Right kidney (tissue), 1 donor: ENCODE measurements around the gene APRT.
A peak's percentile ranks its signal among the peaks of the same experiment; 100 is the strongest.
"Not testable (repeated sequence)": the region's sequence is repeated elsewhere in the genome, so short reads cannot be mapped to it uniquely, and the experiment has no call there.

ENCODE experiments used
- DNase-seq: peaks from one replicate; pipeline ENCODE4 v3.0.0-alpha.2; 2016

The APRT gene

GRCh38 chr16:88789594-88789993 lies 22.1 kb downstream of the APRT start:
- no peak for DNase-seq

GRCh38 chr16:88788749-88789148 lies 23.0 kb downstream of the APRT start:
- not testable (repeated sequence) for DNase-seq

GRCh38 chr16:88787579-88788314 lies 24.0 kb downstream of the APRT start:
- DNase-seq, result no peak

GRCh38 chr16:88785106-88785924 lies 26.4 kb downstream of the APRT start, which contains the start of gene PIEZO1:
TSS of gene PIEZO1 (minus strand) at chr16:88785220. CDS start at chr16:88784964, 256 bp downstream.
- DNase-seq, result peak; percentile 81

GRCh38 chr16:88784856-88785105 lies 26.9 kb downstream of the APRT start:
- no peak for DNase-seq

- peak; percentile 68 for DNase-seq
Measured at GRCh38 chr16:88784074-88784855, 27.5 kb downstream of the APRT start.

GRCh38 chr16:88783391-88784073 lies 28.2 kb downstream of the APRT start:
- DNase-seq, result no peak

GRCh38 chr16:88782454-88783390 lies 29.0 kb downstream of the APRT start:
- no peak for DNase-seq

GRCh38 chr16:88781140-88782077 lies 30.3 kb downstream of the APRT start:
- DNase-seq, result no peak

- no peak for DNase-seq
Measured at GRCh38 chr16:88780142-88781062, 31.3 kb downstream of the APRT start.

GRCh38 chr16:88779406-88780141 lies 32.2 kb downstream of the APRT start:
- DNase-seq, result no peak

- DNase-seq, result no peak
Measured at GRCh38 chr16:88778541-88779065, 33.1 kb downstream of the APRT start.

- DNase-seq, result no peak
Measured at GRCh38 chr16:88778271-88778525, 33.5 kb downstream of the APRT start.

GRCh38 chr16:88777471-88778270 lies 34.1 kb downstream of the APRT start:
- no peak for DNase-seq

- no peak for DNase-seq
Measured at GRCh38 chr16:88775825-88776224, 35.9 kb downstream of the APRT start.

GRCh38 chr16:88774544-88775393 lies 37.0 kb downstream of the APRT start:
- DNase-seq, result no peak
